Measurements from ENCODE around the gene SLAIN2.
A peak's percentile ranks its signal among the peaks of the same experiment; 100 is the strongest.
"Not testable (repeated sequence)": the region's sequence is repeated elsewhere in the genome, so short reads cannot be mapped to it uniquely, and the experiment has no call there.

SLAIN2 gene

DNA sequence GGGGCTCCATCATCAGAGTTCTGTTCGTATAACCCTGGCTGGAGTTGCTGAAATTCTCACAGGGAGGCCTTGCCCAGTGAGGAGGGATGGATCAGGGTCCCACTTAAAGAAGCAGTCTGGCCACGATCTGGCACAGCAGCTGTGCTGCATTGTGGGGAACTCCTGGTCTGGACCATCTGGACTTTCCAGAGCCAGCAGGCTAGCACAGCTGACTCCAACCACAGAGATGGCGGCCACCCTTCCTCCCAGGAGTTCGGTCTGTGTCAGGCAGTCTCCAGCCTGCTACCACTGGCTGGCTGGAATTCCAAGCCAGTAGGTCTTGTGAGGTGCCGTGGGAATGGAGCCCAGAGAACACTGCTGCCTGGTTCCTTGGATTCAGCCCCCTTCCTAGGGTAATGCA is 62.0 kb downstream of the SLAIN2 start:
- ATAC-seq (replicated peaks), result no peak
- Mint-ChIP-seq H3K27me3 (no peaks in the 10 kb centered on the region), H3K4me1 (ENCODE audit: low read depth in 2 of 2) (peaks cover 13 to 44% of the 10 kb centered on the region in 2 donors), H3K36me3 (ENCODE audit: insufficient read depth) (peaks cover 3% of the 10 kb centered on the region), H3K27ac (no peak overlapping the region), H3K4me3 (no peak overlapping the region), H3K9me3 (no peaks in the 10 kb centered on the region)
- no peak for DNase-seq

DNA sequence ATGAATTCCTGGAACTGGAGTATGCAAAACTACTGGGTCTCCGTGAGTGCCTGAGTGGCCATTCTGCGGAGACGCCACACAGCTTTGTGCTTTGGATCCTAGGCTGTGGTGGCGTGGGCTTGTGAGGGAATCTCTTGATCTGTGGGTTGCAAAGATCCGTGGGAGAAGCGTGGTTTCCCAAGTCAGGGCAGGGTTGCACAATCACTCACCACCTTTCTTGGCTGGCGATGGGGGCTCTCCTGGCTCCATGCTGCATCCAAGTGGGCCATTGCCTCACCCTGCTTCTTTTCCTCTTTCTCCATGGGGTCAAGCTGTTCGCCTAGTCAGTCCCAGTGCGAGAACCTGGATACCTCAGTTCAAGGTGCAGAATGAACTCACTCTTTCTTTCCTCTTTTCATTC is 62.5 kb downstream of the SLAIN2 start:
- no peak for ATAC-seq (replicated peaks)
- Mint-ChIP-seq H3K27me3 (no peaks in the 10 kb centered on the region), H3K27ac (no peak overlapping the region), H3K4me1 (ENCODE audit: low read depth in 2 of 2) (peaks cover 13 to 40% of the 10 kb centered on the region in 2 donors), H3K36me3 (ENCODE audit: insufficient read depth) (peaks cover 3% of the 10 kb centered on the region), H3K9me3 (no peaks in the 10 kb centered on the region), H3K4me3 (no peak overlapping the region)
- DNase-seq, result no peak

DNA sequence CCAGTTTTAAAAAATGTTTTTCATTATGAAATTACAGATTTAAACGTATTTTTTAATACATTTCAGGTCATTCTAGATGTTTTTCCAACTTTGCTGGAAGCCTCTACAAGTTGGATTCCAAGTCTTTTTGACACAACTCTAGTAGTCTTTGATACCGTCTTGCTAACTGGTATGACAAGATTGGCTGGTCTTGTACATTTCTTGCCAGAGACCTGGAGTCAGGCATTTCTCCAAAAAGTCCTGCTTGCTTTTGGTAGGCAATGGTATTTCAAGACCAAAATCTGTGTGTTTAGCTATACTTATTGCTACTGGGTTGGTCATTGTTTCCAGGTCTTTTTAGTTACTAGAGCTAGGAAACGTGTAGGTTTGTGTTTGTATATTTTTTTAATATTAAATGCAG is 64.6 kb downstream of the SLAIN2 start:
- Mint-ChIP-seq H3K4me3 (no peak overlapping the region), H3K27me3 (no peaks in the 10 kb centered on the region), H3K27ac (no peak overlapping the region), H3K4me1 (ENCODE audit: low read depth in 2 of 2) (peaks cover 6 to 37% of the 10 kb centered on the region in 2 donors), H3K9me3 (no peaks in the 10 kb centered on the region), H3K36me3 (ENCODE audit: insufficient read depth) (peaks cover 5% of the 10 kb centered on the region)
- ATAC-seq (replicated peaks) (no peak), DNase-seq (no peak)

DNA sequence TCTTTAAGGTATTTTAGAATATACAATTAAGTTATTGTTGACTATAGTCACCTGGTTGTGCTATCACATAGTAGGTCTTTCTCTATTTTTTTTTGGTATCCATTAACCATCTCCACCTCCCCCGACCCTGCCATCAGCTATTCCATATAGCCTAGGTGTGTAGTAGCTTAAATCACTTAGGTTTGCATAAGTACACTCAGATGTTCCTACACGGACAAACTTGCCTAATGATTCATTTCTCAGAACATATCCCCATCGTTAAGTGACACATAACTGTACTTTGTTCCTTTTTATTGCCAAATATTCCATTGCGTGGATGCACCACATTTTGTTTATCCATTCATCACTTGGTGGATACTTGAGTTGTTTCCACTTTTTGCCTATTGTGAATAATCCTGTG is 67.9 kb downstream of the SLAIN2 start:
- H3K27ac Mint-ChIP-seq, result no peak overlapping the region
- no peak for DNase-seq
- H3K36me3 Mint-ChIP-seq (ENCODE audit: insufficient read depth), result peaks cover 5% of the 10 kb centered on the region
- H3K9me3 Mint-ChIP-seq, result no peaks in the 10 kb centered on the region
- no peak overlapping the region for H3K4me3 Mint-ChIP-seq
- no peak for ATAC-seq (replicated peaks)
- no peaks in the 10 kb centered on the region for H3K27me3 Mint-ChIP-seq
- H3K4me1 Mint-ChIP-seq (ENCODE audit: low read depth in 2 of 2), result peaks cover 6 to 27% of the 10 kb centered on the region in 2 donors

DNA sequence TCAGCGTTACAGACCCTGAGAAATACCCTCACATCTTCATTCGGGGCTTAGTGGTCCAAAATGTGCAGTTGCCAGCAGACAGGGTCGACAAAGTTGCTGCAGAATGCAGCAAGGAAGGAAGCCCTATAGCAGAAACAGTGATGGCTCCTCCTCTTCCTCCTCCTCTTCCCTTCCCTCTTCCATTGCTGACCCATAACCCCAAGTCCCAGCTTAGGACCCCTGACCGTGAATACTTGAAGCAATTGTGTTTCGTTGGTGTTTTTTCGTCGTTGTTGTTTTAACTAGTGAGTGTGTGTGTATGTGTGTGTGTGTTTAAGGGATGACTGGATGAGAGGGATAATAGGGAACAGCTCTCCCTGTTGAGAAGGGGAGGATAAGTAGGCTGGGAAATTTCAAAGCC is 69.5 kb downstream of the SLAIN2 start:
- ATAC-seq (replicated peaks), result no peak

DNA sequence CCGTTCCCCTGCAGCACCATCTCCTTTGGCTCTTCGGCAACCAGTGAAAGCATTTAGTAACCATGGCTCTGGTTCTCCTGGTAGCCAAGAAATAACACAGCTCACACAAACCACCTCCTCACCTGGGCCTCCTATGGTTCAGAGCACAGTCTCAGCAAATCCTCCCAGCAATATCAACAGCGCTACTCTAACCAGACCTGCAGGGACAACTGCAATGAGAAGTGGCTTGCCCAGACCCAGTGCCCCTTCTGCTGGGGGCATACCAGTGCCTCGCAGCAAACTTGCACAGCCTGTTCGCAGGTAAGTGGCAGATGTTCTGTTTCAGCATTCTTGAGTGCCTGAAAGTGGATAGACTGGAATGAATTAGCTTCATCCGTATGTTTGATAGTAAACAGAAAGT is 78.8 kb downstream of the SLAIN2 start:
- H3K9me3 Mint-ChIP-seq, result no peaks in the 10 kb centered on the region
- DNase-seq (no peak), ATAC-seq (replicated peaks) (no peak)
- no peaks in the 10 kb centered on the region for H3K27me3 Mint-ChIP-seq
- peaks cover 2 to 5% of the 10 kb centered on the region in 2 donors for H3K4me1 Mint-ChIP-seq (ENCODE audit: low read depth in 2 of 2)
- H3K4me3 Mint-ChIP-seq, result no peak overlapping the region
- H3K27ac Mint-ChIP-seq, result peak overlapping the region in 1 of 2 donors; percentile 39
- peaks cover 31% of the 10 kb centered on the region for H3K36me3 Mint-ChIP-seq (ENCODE audit: insufficient read depth)

More for the DNA sequence above, 69.5 kb downstream of the SLAIN2 start:
- no peak overlapping the region for H3K4me3 Mint-ChIP-seq
- H3K27ac Mint-ChIP-seq, result peak overlapping the region in 1 of 2 donors; percentile 54
- H3K4me1 Mint-ChIP-seq (ENCODE audit: low read depth in 2 of 2), result peaks cover 6 to 27% of the 10 kb centered on the region in 2 donors
- no peaks in the 10 kb centered on the region for H3K27me3 Mint-ChIP-seq
- H3K9me3 Mint-ChIP-seq, result no peaks in the 10 kb centered on the region
- H3K36me3 Mint-ChIP-seq (ENCODE audit: insufficient read depth), result peaks cover 5% of the 10 kb centered on the region
- DNase-seq, result no peak

DNA sequence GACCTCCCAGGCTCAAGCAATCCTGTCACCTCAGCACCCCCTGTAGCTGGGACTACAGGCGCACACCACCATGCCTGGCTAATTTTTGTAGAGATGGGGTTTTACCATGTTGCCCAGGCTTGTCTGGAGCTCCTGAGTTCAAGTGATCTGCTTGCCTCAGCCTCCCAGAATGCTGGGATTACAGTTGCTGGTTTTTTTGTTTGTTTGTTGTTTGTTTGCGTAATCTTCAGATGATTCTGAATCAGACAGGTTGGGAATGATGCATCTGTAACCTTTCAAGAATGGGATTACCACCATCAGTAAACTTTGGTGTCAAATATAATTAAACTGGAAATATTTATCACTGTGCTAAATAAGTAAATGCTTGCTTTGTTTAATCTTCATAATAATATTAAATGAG is 79.8 kb downstream of the SLAIN2 start:
- no peak for DNase-seq
- Mint-ChIP-seq H3K9me3 (no peaks in the 10 kb centered on the region), H3K27me3 (no peaks in the 10 kb centered on the region), H3K4me1 (ENCODE audit: low read depth in 2 of 2) (peaks cover 2 to 5% of the 10 kb centered on the region in 2 donors), H3K36me3 (ENCODE audit: insufficient read depth) (peaks cover 31% of the 10 kb centered on the region), H3K4me3 (no peak overlapping the region), H3K27ac (no peak overlapping the region)
- ATAC-seq (replicated peaks), result no peak

DNA sequence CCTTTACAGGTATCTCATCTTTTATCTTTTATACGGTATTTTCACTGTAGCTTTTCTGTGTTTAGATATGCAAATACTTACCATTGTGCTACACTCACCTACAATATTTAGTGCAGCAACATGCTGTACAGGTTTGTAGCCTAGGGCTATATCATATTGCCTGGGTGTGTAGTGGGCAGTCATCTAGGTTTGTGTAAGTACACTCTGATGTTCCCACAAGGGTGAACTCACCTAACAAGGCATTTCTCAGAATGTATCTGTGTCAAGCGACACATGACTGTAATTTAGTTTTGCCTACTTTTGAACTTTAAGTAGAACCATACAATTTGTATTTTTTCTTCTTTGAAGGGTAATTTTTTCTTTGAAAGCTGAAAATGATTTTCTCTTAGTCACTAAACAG is 87.6 kb downstream of the SLAIN2 start:
- Mint-ChIP-seq H3K36me3 (ENCODE audit: insufficient read depth) (peaks cover 4% of the 10 kb centered on the region), H3K4me3 (no peak overlapping the region), H3K27me3 (no peaks in the 10 kb centered on the region), H3K4me1 (ENCODE audit: low read depth in 2 of 2) (peaks cover 12 to 17% of the 10 kb centered on the region in 2 donors), H3K27ac (no peak overlapping the region), H3K9me3 (no peaks in the 10 kb centered on the region)
- no peak for DNase-seq
- no peak for ATAC-seq (replicated peaks)

DNA sequence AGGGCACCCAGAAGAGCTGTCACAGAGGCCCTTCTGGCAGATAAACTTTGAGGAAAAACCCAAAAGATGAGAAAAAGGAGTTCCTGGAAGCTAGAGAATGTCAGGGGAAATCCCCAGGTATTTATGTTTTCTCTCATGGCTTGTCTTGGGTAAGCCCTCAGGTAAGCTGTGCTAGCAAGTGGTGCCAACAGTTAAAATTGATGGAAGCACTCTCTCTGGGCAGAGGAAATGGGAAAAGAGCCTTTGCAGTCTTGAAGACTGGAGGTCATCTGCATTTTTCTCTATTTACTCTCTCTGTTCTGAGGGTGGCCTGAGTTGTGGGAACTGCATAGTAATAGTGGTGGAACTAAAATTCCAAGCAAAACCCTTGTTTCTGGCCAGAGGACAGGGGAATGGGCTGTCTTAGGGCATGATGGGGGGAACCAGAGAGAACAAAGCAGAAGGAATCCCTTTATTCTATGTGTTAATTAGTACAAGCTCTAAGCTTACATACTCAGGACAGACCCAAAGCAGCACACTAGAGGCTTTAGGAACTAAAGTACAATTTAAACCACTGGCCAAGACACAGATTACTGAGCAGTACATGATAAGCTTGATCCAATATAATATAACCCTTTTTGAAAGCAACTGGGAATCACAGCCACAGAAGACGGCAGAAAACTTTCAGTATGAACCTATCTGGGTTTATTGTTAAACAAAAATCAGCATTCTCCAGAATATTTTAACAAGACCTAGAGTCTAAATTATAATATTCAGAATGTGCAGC is 88.6 kb downstream of the SLAIN2 start:
- no peak for DNase-seq
- no peaks in the 10 kb centered on the region for H3K27me3 Mint-ChIP-seq
- ATAC-seq (replicated peaks), result no peak
- H3K4me1 Mint-ChIP-seq (ENCODE audit: low read depth in 2 of 2), result peaks cover 12 to 17% of the 10 kb centered on the region in 2 donors
- H3K27ac Mint-ChIP-seq, result peak overlapping the region in 1 of 2 donors; percentile 81
- no peak overlapping the region for H3K4me3 Mint-ChIP-seq
- no peaks in the 10 kb centered on the region for H3K36me3 Mint-ChIP-seq (ENCODE audit: insufficient read depth)
- H3K9me3 Mint-ChIP-seq, result no peaks in the 10 kb centered on the region

DNA sequence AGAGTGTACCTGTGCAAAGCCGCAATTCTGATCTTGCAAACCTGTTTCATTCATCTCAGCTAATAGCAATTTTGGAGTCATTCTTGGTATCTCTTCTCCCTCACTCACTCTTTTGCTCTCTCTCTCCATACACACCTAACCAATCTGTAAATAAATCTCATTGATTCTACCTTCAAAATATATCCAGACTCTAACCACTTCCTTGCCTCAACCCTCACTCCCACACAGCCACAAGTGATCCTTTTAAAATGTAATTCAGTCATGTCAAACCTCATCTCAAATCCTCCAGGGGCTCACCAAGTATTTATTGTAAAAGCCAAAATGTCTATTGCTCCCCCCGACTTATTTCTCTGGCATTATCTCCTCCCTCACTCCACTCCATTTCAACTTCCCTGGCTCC is 90.1 kb downstream of the SLAIN2 start:
- Mint-ChIP-seq H3K4me3 (no peak overlapping the region), H3K4me1 (ENCODE audit: low read depth in 2 of 2) (peaks cover 12 to 17% of the 10 kb centered on the region in 2 donors), H3K36me3 (ENCODE audit: insufficient read depth) (no peaks in the 10 kb centered on the region), H3K27me3 (no peaks in the 10 kb centered on the region), H3K9me3 (no peaks in the 10 kb centered on the region), H3K27ac (peak overlapping the region; percentile 11 to 59)
- ATAC-seq (replicated peaks) (no peak), DNase-seq (no peak)

DNA sequence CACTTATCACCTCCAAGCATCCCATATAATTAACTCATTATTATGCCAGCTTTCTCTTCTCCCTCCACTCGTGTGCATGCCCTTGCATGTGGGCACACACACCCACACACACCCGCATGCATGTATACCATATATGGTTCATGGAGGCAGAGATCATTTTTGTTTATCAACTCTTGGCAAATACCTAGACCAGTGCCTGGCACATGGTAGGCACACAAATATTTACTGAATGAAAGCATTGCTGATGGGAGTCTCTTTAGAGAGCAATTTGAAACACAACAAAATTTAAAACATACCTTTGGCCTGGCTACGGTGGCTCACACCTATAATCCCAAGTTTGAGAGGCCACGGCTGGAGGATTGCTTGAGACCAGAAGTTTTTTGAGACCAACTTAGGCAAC is 90.7 kb downstream of the SLAIN2 start:
- H3K4me3 Mint-ChIP-seq, result no peak overlapping the region
- H3K4me1 Mint-ChIP-seq (ENCODE audit: low read depth in 2 of 2), result peaks cover 12 to 17% of the 10 kb centered on the region in 2 donors
- H3K36me3 Mint-ChIP-seq (ENCODE audit: insufficient read depth), result no peaks in the 10 kb centered on the region
- H3K9me3 Mint-ChIP-seq, result no peaks in the 10 kb centered on the region
- ATAC-seq (replicated peaks) (no peak), DNase-seq (no peak)
- peak overlapping the region; percentile 11 to 59 for H3K27ac Mint-ChIP-seq
- no peaks in the 10 kb centered on the region for H3K27me3 Mint-ChIP-seq

DNA sequence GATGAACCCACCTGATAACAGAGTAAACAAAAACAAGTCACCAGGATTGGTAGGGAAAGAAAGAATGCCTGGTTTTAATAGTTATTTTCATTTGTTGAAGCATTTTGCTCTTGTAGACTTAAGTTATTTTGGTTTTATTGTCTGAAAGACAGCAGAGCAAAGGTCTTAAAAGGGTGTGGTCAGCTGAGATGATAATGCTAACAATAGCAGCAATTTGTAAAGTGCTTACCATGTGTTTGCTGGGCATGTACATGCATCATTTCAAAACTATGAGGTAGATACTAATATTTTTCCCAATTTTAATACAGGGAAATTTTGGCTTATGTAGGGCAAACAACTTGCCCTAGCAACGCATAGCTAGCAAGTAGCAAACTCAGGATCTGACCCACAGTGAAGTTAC is 95.0 kb downstream of the SLAIN2 start:
- DNase-seq, result no peak
- peaks cover 7% of the 10 kb centered on the region in 2 donors for H3K4me1 Mint-ChIP-seq (ENCODE audit: low read depth in 2 of 2)
- H3K27me3 Mint-ChIP-seq, result peaks cover 10 to 21% of the 10 kb centered on the region in 2 donors
- no peaks in the 10 kb centered on the region for H3K9me3 Mint-ChIP-seq
- H3K27ac Mint-ChIP-seq, result no peak overlapping the region
- no peak for ATAC-seq (replicated peaks)
- no peak overlapping the region for H3K4me3 Mint-ChIP-seq
- H3K36me3 Mint-ChIP-seq (ENCODE audit: insufficient read depth), result no peaks in the 10 kb centered on the region

DNA sequence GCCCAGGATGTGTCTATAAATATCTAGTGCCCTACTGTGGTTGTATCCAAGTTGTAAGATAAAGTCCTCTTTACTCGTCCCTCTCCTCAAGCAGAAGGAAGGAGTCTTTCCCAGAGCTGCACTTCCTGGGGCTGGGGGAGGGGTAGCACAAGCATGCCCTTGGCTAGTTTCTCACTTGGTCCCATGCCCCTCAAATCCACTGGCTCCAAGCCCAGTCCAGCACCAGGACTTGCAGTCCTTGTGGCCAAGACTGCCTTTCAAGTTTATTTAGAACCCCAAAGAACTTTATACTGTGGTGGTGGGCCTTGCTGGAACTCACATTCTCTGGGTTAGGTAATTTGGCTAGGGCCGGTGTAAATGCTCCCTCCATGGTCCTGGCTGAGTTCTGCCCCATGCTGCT is 98.7 kb downstream of the SLAIN2 start:
- no peaks in the 10 kb centered on the region for H3K36me3 Mint-ChIP-seq (ENCODE audit: insufficient read depth)
- H3K4me3 Mint-ChIP-seq, result no peak overlapping the region
- H3K9me3 Mint-ChIP-seq, result no peaks in the 10 kb centered on the region
- peaks cover 10 to 21% of the 10 kb centered on the region in 2 donors for H3K27me3 Mint-ChIP-seq
- no peak for DNase-seq
- no peaks in the 10 kb centered on the region for H3K4me1 Mint-ChIP-seq (ENCODE audit: low read depth in 2 of 2)
- no peak overlapping the region for H3K27ac Mint-ChIP-seq
- ATAC-seq (replicated peaks), result no peak

DNA sequence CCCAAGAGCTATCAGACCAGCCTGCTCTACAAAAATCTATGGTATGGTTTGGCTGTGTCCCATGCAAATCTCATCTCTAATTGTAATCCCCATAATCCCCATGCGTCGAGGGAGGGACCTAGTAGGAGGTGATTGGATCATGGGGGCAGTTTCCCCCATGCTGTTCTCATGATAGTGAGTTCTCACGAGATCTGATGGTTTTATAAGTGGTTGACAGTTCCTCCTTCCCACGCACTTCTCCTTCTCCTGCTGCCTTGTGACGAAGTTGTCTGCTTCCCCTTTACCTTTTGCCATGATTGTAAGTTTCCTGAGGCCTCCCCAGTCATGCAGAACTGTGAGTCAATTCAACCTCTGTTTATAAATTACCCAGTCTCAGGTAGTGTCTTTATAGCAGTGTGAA is 99.6 kb downstream of the SLAIN2 start:
- H3K9me3 Mint-ChIP-seq; H3K4me1 Mint-ChIP-seq (ENCODE audit: low read depth in 2 of 2); H3K4me3 Mint-ChIP-seq; H3K27ac Mint-ChIP-seq; H3K36me3 Mint-ChIP-seq (ENCODE audit: insufficient read depth); ATAC-seq (replicated peaks); DNase-seq: not testable (repeated sequence)
- peaks cover 10 to 21% of the 10 kb centered on the region in 2 donors for H3K27me3 Mint-ChIP-seq
